Measurements from ENCODE around the gene IRF2BPL. TPM values are rescaled to one million over a fixed set of nuclear protein-coding genes. Genes with fewer than 3 reads are reported as not detected.

IRF2BPL gene
- total RNA-seq, 1 experiment from 2014 or later: 74.6 TPM

DNA sequence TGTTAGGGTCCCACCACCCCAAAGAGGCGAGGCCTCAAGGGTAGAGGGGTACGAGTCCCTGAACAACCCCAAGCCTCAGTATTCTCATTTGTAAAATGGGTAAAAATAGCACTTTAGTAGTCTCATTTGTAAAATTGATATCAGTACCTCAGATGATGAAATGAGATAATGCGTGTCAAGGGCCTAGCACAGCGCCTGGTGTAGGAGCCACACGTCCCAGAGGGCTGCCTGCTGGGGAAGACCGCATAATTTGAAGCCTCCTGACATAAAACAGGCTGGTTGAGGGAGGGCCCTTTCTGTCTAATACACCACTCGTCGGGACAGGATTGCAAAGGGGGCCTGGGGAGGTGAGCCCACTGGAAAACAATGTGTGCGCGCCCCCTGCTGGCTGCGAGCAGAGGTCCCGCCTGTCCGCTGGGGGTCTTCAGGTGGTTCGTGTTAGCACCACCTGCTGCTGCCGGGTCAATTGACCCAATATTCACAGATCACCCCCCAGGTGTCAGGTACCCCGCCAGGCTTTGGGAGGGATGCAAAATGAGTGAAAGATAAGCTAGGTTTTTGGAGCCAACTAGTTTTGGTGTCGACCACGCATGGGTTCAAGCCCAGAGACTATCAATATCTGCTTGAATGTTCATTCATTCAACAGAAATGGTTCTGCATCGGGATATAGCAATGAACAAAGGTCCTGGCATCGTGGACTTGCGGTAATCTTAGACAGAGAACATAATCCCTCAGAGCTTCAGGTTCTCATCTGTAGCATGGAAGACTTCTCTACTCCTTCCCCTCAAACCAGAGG lies 24.7 kb upstream of the IRF2BPL start:
- no peaks in the 10 kb centered on the region for H4K20me1 ChIP-seq (ENCODE audit: insufficient read depth)
- TF ChIP-seq POLR2AphosphoS5 (IDR thresholded peaks at IDR 0.05; ENCODE audit: low read depth, low read length) (no peak), CTCF (IDR thresholded peaks at IDR 0.05 in 2 of 3, conservative IDR thresholded peaks at IDR 0.05 in 1 of 3; ENCODE audit: borderline replicate concordance in 1 of 3, insufficient read depth in 1 of 3, low read depth in 2 of 3, low read length in 2 of 3) (peak in 2 of 3 experiments; percentile 90 to 99; a peak in 4 of 6 replicates)
- H2AFZ ChIP-seq (ENCODE audit: low read depth, low read length, poor library complexity, severe bottlenecking): peak overlapping the region; percentile 31
- ChIA-PET CTCF (interaction anchor here (1.1 to 4.1 kb wide), 13 partner anchors 10 to 177 kb away, joined by 3 to 20 read pairs (median 6); no protein-coding TSS in a partner anchor), RAD21 (ENCODE audit: low non-redundant PET in 1 of 2, low total read pairs in 2 of 2, uncharacterized antibody in 2 of 2, unreplicated experiment in 2 of 2) (interaction anchor here (0.6 to 1.7 kb wide), 13 partner anchors 10 to 177 kb away, joined by 3 to 6 read pairs (median 4); partner anchors contain the start of gene IRF2BPL (in 1 of the 2)), POLR2A (interaction anchor here (1.4 to 1.5 kb wide), 3 partner anchors 13 to 136 kb away, joined by 4 to 7 read pairs (median 5); no protein-coding TSS in a partner anchor)
- peak overlapping the region; percentile 50; the same call in 1 of the 2 replicates for H3K27ac ChIP-seq (ENCODE audit: low read depth, low read length)
- 0 out of 2 replicates have a peak overlapping the region, but pooled peaks have one; percentile 12 for H3K9ac ChIP-seq (ENCODE audit: low read length)
- no peak overlapping the region for H3K4me3 ChIP-seq (replicated peaks in 1 of 2; ENCODE audit: low read depth in 1 of 2, low read length in 2 of 2)
- ATAC-seq: peak; percentile 84
- BruUV-seq (replicated peaks): no TSS peak
- no peaks in the 10 kb centered on the region for H3K27me3 ChIP-seq (ENCODE audit: insufficient read depth, low read length)
- H3K36me3 ChIP-seq (ENCODE audit: control insufficient read depth in 1 of 2, insufficient read depth in 2 of 2, low read length in 2 of 2): no peaks in the 10 kb centered on the region
- DNase-seq (ENCODE audit: low read depth, low spot score): no peak
- H3K9me2 ChIP-seq (ENCODE audit: insufficient read depth): no peaks in the 10 kb centered on the region
- no peaks in the 10 kb centered on the region for H3K9me3 ChIP-seq (ENCODE audit: control insufficient read depth in 1 of 2, insufficient read depth in 1 of 2, low read depth in 1 of 2, low read length in 2 of 2)
- H3K4me2 ChIP-seq (ENCODE audit: low read length): peak overlapping the region; percentile 4; the same call in 1 of the 2 replicates
- H3K4me1 ChIP-seq (ENCODE audit: control insufficient read depth in 1 of 2, insufficient read depth in 2 of 2, low read length in 2 of 2): peaks cover 27 to 33% of the 10 kb centered on the region in 2 experiments
- intact Hi-C loops (cut with micrococcal nuclease): loop anchor here (1.0 to 2.0 kb wide), 4 partner anchors 30 to 140 kb away; no protein-coding TSS in a partner anchor
- no peaks in the 10 kb centered on the region for H3K79me2 ChIP-seq (ENCODE audit: insufficient read depth, low read length)
